GM20431 (cell line): ENCODE results near the gene ARHGAP19.
"Not testable (repeated sequence)": the region's sequence is repeated elsewhere in the genome, so short reads cannot be mapped to it uniquely, and the experiment has no call there.

Experiments used
- in situ Hi-C: fragments of 300-500 bp; cut with MseI, MboI; formaldehyde crosslinking; loops from one replicate; pipeline ENCODE4 v1.15.0; 2020; ENCODE audit warnings: low sequenced_read_pairs; ENCODE audit not compliant: unreplicated experiment

Gene ARHGAP19

GRCh38 chr10:97290576-97291356, 1.7 kb downstream of the ARHGAP19 start:
- in situ Hi-C loops: not testable (repeated sequence)

- in situ Hi-C loops: not testable (repeated sequence)
Measured at GRCh38 chr10:97290076-97290475, 2.4 kb downstream of the ARHGAP19 start.

GRCh38 chr10:97280783-97281182, 11.7 kb downstream of the ARHGAP19 start:
- in situ Hi-C loops: no loop called here

- in situ Hi-C loops: no loop called here
Measured at GRCh38 chr10:97279121-97279815, 13.2 kb downstream of the ARHGAP19 start.

- in situ Hi-C loops: no loop called here
Measured at GRCh38 chr10:97278491-97278989, 13.9 kb downstream of the ARHGAP19 start.

- in situ Hi-C loops: no loop called here
Measured at GRCh38 chr10:97277551-97277950, 14.9 kb downstream of the ARHGAP19 start.

- in situ Hi-C loops: no loop called here
Measured at GRCh38 chr10:97274828-97275227, 17.6 kb downstream of the ARHGAP19 start.

GRCh38 chr10:97273700-97274099, 18.7 kb downstream of the ARHGAP19 start:
- in situ Hi-C loops: no loop called here

- in situ Hi-C loops: no loop called here
Measured at GRCh38 chr10:97270523-97271154, 21.8 kb downstream of the ARHGAP19 start.

GRCh38 chr10:97267671-97268070, 24.8 kb downstream of the ARHGAP19 start:
- in situ Hi-C loops: no loop called here

GRCh38 chr10:97265095-97265494, 27.3 kb downstream of the ARHGAP19 start:
- in situ Hi-C loops: not testable (repeated sequence)

- in situ Hi-C loops: no loop called here
Measured at GRCh38 chr10:97263971-97264370, 28.5 kb downstream of the ARHGAP19 start.

- in situ Hi-C loops: no loop called here
Measured at GRCh38 chr10:97261656-97262055, 30.8 kb downstream of the ARHGAP19 start.

- in situ Hi-C loops: no loop called here
Measured at GRCh38 chr10:97261183-97261582, 31.3 kb downstream of the ARHGAP19 start.

GRCh38 chr10:97259119-97259518, 33.3 kb downstream of the ARHGAP19 start:
- in situ Hi-C loops: no loop called here

GRCh38 chr10:97256356-97256755, 36.1 kb downstream of the ARHGAP19 start:
- in situ Hi-C loops: no loop called here

GRCh38 chr10:97255512-97256293, 36.7 kb downstream of the ARHGAP19 start:
- in situ Hi-C loops: no loop called here

- in situ Hi-C loops: no loop called here
Measured at GRCh38 chr10:97254694-97255093, 37.7 kb downstream of the ARHGAP19 start.

- in situ Hi-C loops: no loop called here
Measured at GRCh38 chr10:97250952-97251351, 41.5 kb downstream of the ARHGAP19 start.

GRCh38 chr10:97243836-97244235, 48.6 kb downstream of the ARHGAP19 start:
- in situ Hi-C loops: no loop called here
